MM.1S (cell line): ENCODE results near the gene IRS2.

Experiments
- DNase-seq: peaks from one replicate; pipeline ENCODE4 v3.0.0-alpha.2; 2015
- H2AFZ ChIP-seq: fragments of 300-600 bp; sonication (generic); 2 replicates; pipeline ENCODE4 v1.6.0; 2016; ENCODE audit warnings: antibody characterized with exemption, low read length
- H3F3A ChIP-seq: fragments of 300-600 bp; sonication (generic); 2 replicates; pipeline ENCODE4 v1.6.1; 2016; ENCODE audit warnings: mild to moderate bottlenecking, antibody characterized with exemption, low read length, moderate library complexity, mixed read lengths; ENCODE audit not compliant: insufficient read depth
- H3K27ac ChIP-seq: fragments of 300-600 bp; sonication (generic); 2 replicates; pipeline ENCODE4 v1.5.1; 2016; ENCODE audit warnings: mild to moderate bottlenecking, low read length
- H3K27me3 ChIP-seq: fragments of 300-600 bp; sonication (generic); replicated peaks from 2 replicates; pipeline ENCODE4 v1.6.0; 2016; ENCODE audit warnings: low read length; ENCODE audit not compliant: insufficient read depth
- H3K36me3 ChIP-seq: fragments of 300-600 bp; sonication (generic); replicated peaks from 2 replicates; pipeline ENCODE4 v1.6.1; 2016; ENCODE audit warnings: mild to moderate bottlenecking, low read length, mixed read lengths; ENCODE audit not compliant: insufficient read depth
- H3K4me1 ChIP-seq: fragments of 300-600 bp; sonication (generic); 2 replicates; pipeline ENCODE4 v1.6.1; 2016; ENCODE audit warnings: low read length, mixed read lengths
- H3K4me2 ChIP-seq: fragments of 300-600 bp; sonication (generic); 2 replicates; pipeline ENCODE4 v1.6.0; 2016; ENCODE audit warnings: low read depth, low read length
- H3K4me3 ChIP-seq: fragments of 300-600 bp; sonication (generic); 2 replicates; pipeline ENCODE4 v1.5.1; 2016; ENCODE audit warnings: low read length, mixed read lengths
- H3K79me2 ChIP-seq: fragments of 300-600 bp; sonication (generic); 2 replicates; pipeline ENCODE4 v1.6.1; 2016; ENCODE audit warnings: mixed run types, low read length, mixed read lengths
- H3K9ac ChIP-seq: fragments of 300-600 bp; sonication (generic); 2 replicates; pipeline ENCODE4 v1.6.1; 2016; ENCODE audit warnings: low read length, mixed read lengths
- H3K9me2 ChIP-seq: fragments of 300-600 bp; sonication (generic); replicated peaks from 2 replicates; pipeline ENCODE4 v1.6.1; 2016; ENCODE audit warnings: mild to moderate bottlenecking, low read length, mixed read lengths; ENCODE audit not compliant: insufficient read depth
- H3K9me3 ChIP-seq: fragments of 300-600 bp; sonication (generic); replicated peaks from 2 replicates; pipeline ENCODE4 v1.6.1; 2016; ENCODE audit warnings: mild to moderate bottlenecking, low read length, mixed read lengths; ENCODE audit not compliant: insufficient read depth
- H4K20me1 ChIP-seq: fragments of 300-600 bp; sonication (generic); 2 replicates; pipeline ENCODE4 v1.6.1; 2016; ENCODE audit warnings: mild to moderate bottlenecking, low read length, moderate library complexity, mixed read lengths; ENCODE audit not compliant: insufficient read depth
- EZH2 ChIP-seq: fragments of 300-600 bp; sonication (generic); optimal IDR thresholded peaks from 2 replicates; pipeline ENCODE3; 2017; ENCODE audit warnings: low read depth, mild to moderate bottlenecking, antibody characterized with exemption, low read length, mixed read lengths
- EZH2phosphoT487 ChIP-seq: fragments of 300-600 bp; sonication (generic); IDR thresholded peaks from 2 replicates; pipeline ENCODE4 v1.6.1; 2018; ENCODE audit warnings: antibody characterized with exemption, low read length
- TF ChIP-seq, protein P1 (sequence below): fragments of 300-600 bp; sonication (generic); IDR thresholded peaks from 2 replicates; pipeline ENCODE4 v1.5.1; 2016; ENCODE audit warnings: antibody characterized with exemption, low read length, mixed read lengths

The IRS2 gene

DNA sequence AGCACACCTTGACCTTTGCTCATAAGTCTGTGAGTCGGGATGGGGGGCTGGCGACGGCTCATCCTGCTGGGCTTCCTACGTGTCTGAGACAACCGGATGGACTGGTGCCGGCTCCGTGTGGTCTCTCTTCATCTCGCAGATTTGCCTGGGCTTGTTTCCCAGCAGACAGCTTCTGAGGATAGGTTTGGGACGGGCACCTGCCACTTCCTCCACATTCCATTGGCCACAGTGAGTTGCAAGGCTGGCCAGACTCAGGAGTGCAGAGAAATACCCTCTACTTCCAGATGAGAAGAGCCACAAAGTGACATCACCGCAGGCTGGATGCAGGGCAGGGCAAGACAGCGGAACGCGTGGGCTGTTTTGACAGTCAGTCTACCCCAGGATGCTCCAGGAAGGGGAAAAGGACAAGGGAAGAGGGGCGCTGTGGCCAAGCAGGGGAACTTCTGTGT is 48.1 kb downstream of the IRS2 start:
- Histone ChIP-seq H3K36me3 (no peaks in the 10 kb centered on the region), H3K4me2 (no peak overlapping the region), H3K27ac (no peak overlapping the region), H4K20me1 (no peaks in the 10 kb centered on the region), H3K9me3 (no peaks in the 10 kb centered on the region), H3F3A (no peaks in the 10 kb centered on the region), H3K4me1 (peaks cover 2% of the 10 kb centered on the region; the same call in 1 of the 2 replicates), H2AFZ (no peak overlapping the region), H3K79me2 (no peaks in the 10 kb centered on the region), H3K9ac (no peak overlapping the region), H3K9me2 (no peaks in the 10 kb centered on the region), H3K27me3 (no peaks in the 10 kb centered on the region), H3K4me3 (no peak overlapping the region)
- TF ChIP-seq EZH2phosphoT487 (no peak), EZH2 (no peak)
- TF ChIP-seq, protein P1, sequence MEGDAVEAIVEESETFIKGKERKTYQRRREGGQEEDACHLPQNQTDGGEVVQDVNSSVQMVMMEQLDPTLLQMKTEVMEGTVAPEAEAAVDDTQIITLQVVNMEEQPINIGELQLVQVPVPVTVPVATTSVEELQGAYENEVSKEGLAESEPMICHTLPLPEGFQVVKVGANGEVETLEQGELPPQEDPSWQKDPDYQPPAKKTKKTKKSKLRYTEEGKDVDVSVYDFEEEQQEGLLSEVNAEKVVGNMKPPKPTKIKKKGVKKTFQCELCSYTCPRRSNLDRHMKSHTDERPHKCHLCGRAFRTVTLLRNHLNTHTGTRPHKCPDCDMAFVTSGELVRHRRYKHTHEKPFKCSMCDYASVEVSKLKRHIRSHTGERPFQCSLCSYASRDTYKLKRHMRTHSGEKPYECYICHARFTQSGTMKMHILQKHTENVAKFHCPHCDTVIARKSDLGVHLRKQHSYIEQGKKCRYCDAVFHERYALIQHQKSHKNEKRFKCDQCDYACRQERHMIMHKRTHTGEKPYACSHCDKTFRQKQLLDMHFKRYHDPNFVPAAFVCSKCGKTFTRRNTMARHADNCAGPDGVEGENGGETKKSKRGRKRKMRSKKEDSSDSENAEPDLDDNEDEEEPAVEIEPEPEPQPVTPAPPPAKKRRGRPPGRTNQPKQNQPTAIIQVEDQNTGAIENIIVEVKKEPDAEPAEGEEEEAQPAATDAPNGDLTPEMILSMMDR = no peak
- DNase-seq = no peak

DNA sequence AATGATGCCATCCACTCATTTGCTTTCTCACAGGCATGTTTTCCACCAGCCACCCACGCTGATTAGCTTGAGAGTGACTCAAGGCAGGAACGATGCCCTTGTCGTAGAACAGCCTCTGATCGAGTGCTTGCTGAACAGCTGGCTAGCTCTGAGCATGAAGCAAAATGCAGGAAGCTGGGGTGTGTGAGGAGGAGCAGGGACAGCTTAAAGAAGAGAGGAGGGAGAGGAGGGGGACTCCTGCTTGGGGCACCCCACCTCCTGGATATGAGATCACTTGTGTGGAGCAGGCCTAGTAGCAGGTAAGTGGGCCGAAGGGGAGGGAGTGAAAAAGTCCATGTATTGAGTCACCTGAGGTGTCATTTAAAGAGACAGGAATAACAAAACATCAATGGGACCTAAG is 48.8 kb downstream of the IRS2 start:
- Histone ChIP-seq H3K27ac (no peak overlapping the region), H3K36me3 (no peaks in the 10 kb centered on the region), H3K4me2 (no peak overlapping the region), H3K9me2 (no peaks in the 10 kb centered on the region), H3K9me3 (no peaks in the 10 kb centered on the region), H3K9ac (no peak overlapping the region), H3F3A (no peaks in the 10 kb centered on the region), H3K27me3 (no peaks in the 10 kb centered on the region), H3K4me1 (no peaks in the 10 kb centered on the region), H3K79me2 (no peaks in the 10 kb centered on the region), H4K20me1 (no peaks in the 10 kb centered on the region), H3K4me3 (no peak overlapping the region), H2AFZ (no peak overlapping the region)
- TF ChIP-seq EZH2 (no peak), EZH2phosphoT487 (no peak)
- TF ChIP-seq, protein P1 = no peak
- DNase-seq = no peak

DNA sequence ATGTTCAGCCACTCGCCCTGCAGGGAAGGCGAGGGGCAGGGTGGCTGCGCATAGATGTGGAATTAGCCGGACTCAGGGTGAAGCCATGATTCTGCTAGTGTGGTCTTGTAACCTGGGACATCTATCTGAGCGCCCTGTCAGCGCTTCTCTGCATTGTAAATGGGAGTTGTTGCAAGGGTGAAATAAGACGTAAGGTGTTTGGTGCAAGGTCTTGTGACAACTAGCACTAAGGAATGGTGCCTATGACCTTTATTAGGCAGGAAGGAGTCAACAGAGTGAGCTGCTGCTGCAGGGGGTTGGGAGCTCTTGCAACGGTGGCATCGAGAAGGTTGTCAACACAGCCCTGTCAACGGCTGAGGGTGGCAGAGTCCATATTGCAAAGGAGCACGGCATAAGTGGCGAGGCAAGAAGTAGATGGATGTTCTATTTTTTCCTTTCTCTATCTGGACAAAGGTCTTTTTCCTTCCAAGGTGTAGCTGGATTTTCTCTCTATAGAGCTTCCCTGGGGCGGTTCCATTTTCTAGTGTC is 49.3 kb downstream of the IRS2 start:
- no peak for DNase-seq
- no peak overlapping the region for H2AFZ ChIP-seq
- no peaks in the 10 kb centered on the region for H4K20me1 ChIP-seq
- no peak overlapping the region for H3K4me3 ChIP-seq
- H3K36me3 ChIP-seq = no peaks in the 10 kb centered on the region
- no peaks in the 10 kb centered on the region for H3K9me2 ChIP-seq
- TF ChIP-seq EZH2phosphoT487 (no peak), EZH2 (no peak)
- TF ChIP-seq, protein P1 = no peak
- no peaks in the 10 kb centered on the region for H3F3A ChIP-seq
- no peaks in the 10 kb centered on the region for H3K79me2 ChIP-seq
- H3K9ac ChIP-seq = no peak overlapping the region
- no peak overlapping the region for H3K4me2 ChIP-seq
- H3K27me3 ChIP-seq = no peaks in the 10 kb centered on the region
- no peaks in the 10 kb centered on the region for H3K9me3 ChIP-seq
- H3K27ac ChIP-seq = no peak overlapping the region
- H3K4me1 ChIP-seq = no peaks in the 10 kb centered on the region
